ENCODE data around the gene SLC25A22.
A peak's percentile ranks its signal among the peaks of the same experiment; 100 is the strongest.

- TF ChIP-seq, protein P1, sequence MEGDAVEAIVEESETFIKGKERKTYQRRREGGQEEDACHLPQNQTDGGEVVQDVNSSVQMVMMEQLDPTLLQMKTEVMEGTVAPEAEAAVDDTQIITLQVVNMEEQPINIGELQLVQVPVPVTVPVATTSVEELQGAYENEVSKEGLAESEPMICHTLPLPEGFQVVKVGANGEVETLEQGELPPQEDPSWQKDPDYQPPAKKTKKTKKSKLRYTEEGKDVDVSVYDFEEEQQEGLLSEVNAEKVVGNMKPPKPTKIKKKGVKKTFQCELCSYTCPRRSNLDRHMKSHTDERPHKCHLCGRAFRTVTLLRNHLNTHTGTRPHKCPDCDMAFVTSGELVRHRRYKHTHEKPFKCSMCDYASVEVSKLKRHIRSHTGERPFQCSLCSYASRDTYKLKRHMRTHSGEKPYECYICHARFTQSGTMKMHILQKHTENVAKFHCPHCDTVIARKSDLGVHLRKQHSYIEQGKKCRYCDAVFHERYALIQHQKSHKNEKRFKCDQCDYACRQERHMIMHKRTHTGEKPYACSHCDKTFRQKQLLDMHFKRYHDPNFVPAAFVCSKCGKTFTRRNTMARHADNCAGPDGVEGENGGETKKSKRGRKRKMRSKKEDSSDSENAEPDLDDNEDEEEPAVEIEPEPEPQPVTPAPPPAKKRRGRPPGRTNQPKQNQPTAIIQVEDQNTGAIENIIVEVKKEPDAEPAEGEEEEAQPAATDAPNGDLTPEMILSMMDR (IDR thresholded peaks at IDR 0.05), result peak; percentile 64
- TF ChIP-seq SMC3 (IDR thresholded peaks at IDR 0.05), result peak; percentile 33; the same call in 1 of the 3 replicates
- no peak for TF ChIP-seq REST (IDR thresholded peaks at IDR 0.05)
- peak; percentile 81 for TF ChIP-seq POLR2AphosphoS2 (conservative IDR thresholded peaks at IDR 0.05; ENCODE audit: low read length)
- peak; percentile 59 to 69 for TF ChIP-seq RAD21 (conservative IDR thresholded peaks at IDR 0.05 in 1 of 2, IDR thresholded peaks at IDR 0.05 in 1 of 2)
- no peak for TF ChIP-seq MAFK (IDR thresholded peaks at IDR 0.05; ENCODE audit: partially characterized antibody)
- no peak for TF ChIP-seq NR3C1 (IDR thresholded peaks at IDR 0.05)
- TF ChIP-seq MYC (IDR thresholded peaks at IDR 0.05; ENCODE audit: borderline replicate concordance, low read length), result no peak
- no peak for TF ChIP-seq EP300 (IDR thresholded peaks at IDR 0.05)
- no peak for TF ChIP-seq POLR2A (IDR thresholded peaks at IDR 0.05; ENCODE audit: low read length)
- no peak for TF ChIP-seq ELK1 (IDR thresholded peaks at IDR 0.05; ENCODE audit: low read depth, low read length)
- no peak for TF ChIP-seq MAZ (IDR thresholded peaks at IDR 0.05; ENCODE audit: borderline replicate concordance, low read depth, low read length)
- no peak for TF ChIP-seq ESRRA (IDR thresholded peaks at IDR 0.05; ENCODE audit: borderline replicate concordance, low read length)
Measured at GRCh38 chr11:765025-765801, 32.9 kb downstream of the SLC25A22 start.

All from A549 (cell line).